ENCODE results near the gene DHX57. TPM values are rescaled to one million over a fixed set of nuclear protein-coding genes. Genes with fewer than 3 reads are reported as not detected.
"Not testable (repeated sequence)": the region's sequence is repeated elsewhere in the genome, so short reads cannot be mapped to it uniquely, and the experiment has no call there.

DHX57 gene
- total and polyA plus RNA-seq, 5 experiments from 2014 or later = 4.9 to 20.8 (median 5.5) TPM

DNA sequence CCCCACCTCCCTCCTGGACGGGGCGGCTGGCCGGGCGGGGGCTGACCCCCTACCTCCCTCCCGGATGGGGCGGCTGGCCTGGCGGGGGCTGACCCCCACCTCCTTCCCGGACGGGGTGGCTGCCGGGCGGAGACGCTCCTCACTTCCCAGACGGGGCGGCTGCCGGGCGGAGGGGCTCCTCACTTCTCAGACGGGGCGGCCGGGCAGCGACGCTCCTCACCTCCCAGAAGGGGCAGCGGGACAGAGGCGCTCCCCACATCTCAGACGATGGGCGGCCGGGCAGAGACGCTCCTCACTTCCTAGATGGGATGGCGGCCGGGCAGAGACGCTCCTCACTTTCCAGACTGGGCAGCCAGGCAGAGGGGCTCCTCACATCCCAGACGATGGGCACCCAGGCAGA lies 119.8 kb downstream of the DHX57 start:
- H3K27me3 Mint-ChIP-seq, H3K27ac Mint-ChIP-seq, DNase-seq, H3K9me3 Mint-ChIP-seq, POLR2A ChIA-PET, H3K36me3 Mint-ChIP-seq, ATAC-seq, H3K4me3 Mint-ChIP-seq: not testable (repeated sequence)
- H3K4me1 Mint-ChIP-seq = peaks cover 10 to 22% (median 16%) of the 10 kb centered on the region in 4 donors

- DNase-seq = no peak
- Mint-ChIP-seq H3K27ac (peak overlapping the region in 9 of 10 donors; percentile 65 to 89 (median 86)), H3K36me3 (peaks cover 6 to 14% (median 14%) of the 10 kb centered on the region in 3 donors), H3K27me3 (peaks cover 0 to 9% (median 0%) of the 10 kb centered on the region in 5 donors), H3K4me3 (peak overlapping the region; percentile 56 to 84 (median 77)), H3K4me1 (peaks cover 14 to 29% (median 22%) of the 10 kb centered on the region in 4 donors), H3K9me3 (no peaks in the 10 kb centered on the region)
- no peak for ATAC-seq
- POLR2A ChIA-PET = interaction anchor here (1.1 to 1.6 kb wide), 2 partner anchors 24 to 152 kb away, joined by 3 to 4 read pairs; partner anchors contain the start of genes GEMIN6 and HNRNPLL
These were observed 121.2 kb downstream of the DHX57 start for GRCh38 chr2:38754506-38754905.

- Mint-ChIP-seq H3K27me3 (peaks cover 0 to 9% (median 0%) of the 10 kb centered on the region in 5 donors), H3K4me3 (peak overlapping the region; percentile 37 to 80 (median 74)), H3K9me3 (no peaks in the 10 kb centered on the region), H3K4me1 (peaks cover 15 to 33% (median 26%) of the 10 kb centered on the region in 4 donors), H3K27ac (peak overlapping the region in 9 of 10 donors; percentile 34 to 92 (median 85)), H3K36me3 (peaks cover 7 to 17% (median 16%) of the 10 kb centered on the region in 3 donors)
- POLR2A ChIA-PET = interaction anchor here (0.6 to 1.6 kb wide), 3 partner anchors 24 to 151 kb away, joined by 3 to 4 read pairs (median 4); partner anchors contain the start of genes GEMIN6 and HNRNPLL
- no peak for ATAC-seq
- no peak for DNase-seq
These were observed 121.7 kb downstream of the DHX57 start for GRCh38 chr2:38754049-38754448.

- peaks cover 0 to 9% (median 0%) of the 10 kb centered on the region in 5 donors for H3K27me3 Mint-ChIP-seq
- peak overlapping the region; percentile 97 to 100 (median 99) for H3K4me3 Mint-ChIP-seq
- H3K9me3 Mint-ChIP-seq = no peaks in the 10 kb centered on the region
- POLR2A ChIA-PET = interaction anchor here (0.6 to 3.2 kb wide), 42 partner anchors 8 to 1785 kb away, joined by 3 to 49 read pairs (median 5); partner anchors contain the start of genes ATL2, DHX57, GALM and GEMIN6
- peak overlapping the region; percentile 96 to 100 (median 100) for H3K27ac Mint-ChIP-seq
- peak in 2 of 10 donors; percentile 30 to 55 for DNase-seq
- H3K4me1 Mint-ChIP-seq = peaks cover 28 to 55% (median 48%) of the 10 kb centered on the region in 4 donors
- peak; percentile 26 to 44 for ATAC-seq
- H3K36me3 Mint-ChIP-seq = peaks cover 25 to 40% (median 26%) of the 10 kb centered on the region in 3 donors
These were observed 123.9 kb downstream of the DHX57 start for GRCh38 chr2:38751596-38752410.

DNA sequence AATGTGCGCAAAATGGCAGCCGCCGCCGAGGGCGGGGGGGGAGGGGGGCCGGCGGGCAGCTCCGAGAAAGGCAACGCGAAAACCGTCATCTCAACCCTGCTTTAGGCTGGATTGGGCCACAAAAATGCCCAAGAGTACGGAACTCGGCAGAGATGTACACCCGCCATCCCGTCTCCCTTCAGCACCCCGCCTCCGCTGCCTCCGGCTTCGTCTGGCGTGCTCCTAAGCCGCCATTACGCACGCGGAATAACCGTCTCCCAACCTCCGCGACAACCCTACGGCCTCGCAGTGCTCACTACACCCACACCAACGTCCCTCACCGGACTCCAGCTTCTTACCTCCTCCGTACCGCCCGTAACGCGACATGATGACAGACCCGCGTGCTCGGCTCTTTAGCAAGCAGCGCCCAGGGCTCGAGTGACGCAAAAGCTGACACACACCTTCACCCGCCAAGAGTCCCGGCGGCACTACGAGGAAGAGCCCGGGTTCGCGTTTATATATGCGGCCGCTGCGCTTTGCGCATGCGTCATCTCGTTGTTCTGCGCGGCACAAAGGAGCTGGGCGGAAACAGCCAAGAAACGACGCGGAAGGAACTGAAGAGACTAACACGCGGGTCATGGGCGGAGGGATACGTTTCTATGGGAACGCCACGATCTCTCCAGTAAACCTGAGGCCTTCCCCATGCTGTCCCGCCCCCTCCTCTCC lies 124.7 kb downstream of the DHX57 start, which contains the start of gene SRSF7:
SRSF7 (minus strand) TSS at position 471 of the 705 bp plus-strand sequence; CDS start at position 366, 105 bp downstream.
- peak; percentile 94 to 99 (median 98) for DNase-seq
- Mint-ChIP-seq H3K4me1 (peaks cover 33 to 63% (median 56%) of the 10 kb centered on the region in 4 donors), H3K9me3 (no peaks in the 10 kb centered on the region), H3K36me3 (peaks cover 31 to 48% (median 32%) of the 10 kb centered on the region in 3 donors), H3K27me3 (peaks cover 0 to 9% (median 0%) of the 10 kb centered on the region in 5 donors), H3K27ac (peak within 1 kb of the TSS; percentile 96 to 100 (median 100)), H3K4me3 (peak within 1 kb of the TSS; percentile 97 to 100 (median 99))
- peak; percentile 71 to 75 for ATAC-seq
- POLR2A ChIA-PET = interaction anchor here (0.6 to 3.2 kb wide), 44 partner anchors 8 to 1785 kb away, joined by 3 to 49 read pairs (median 5); partner anchors contain the start of genes ATL2, DHX57, GALM and GEMIN6

DNA sequence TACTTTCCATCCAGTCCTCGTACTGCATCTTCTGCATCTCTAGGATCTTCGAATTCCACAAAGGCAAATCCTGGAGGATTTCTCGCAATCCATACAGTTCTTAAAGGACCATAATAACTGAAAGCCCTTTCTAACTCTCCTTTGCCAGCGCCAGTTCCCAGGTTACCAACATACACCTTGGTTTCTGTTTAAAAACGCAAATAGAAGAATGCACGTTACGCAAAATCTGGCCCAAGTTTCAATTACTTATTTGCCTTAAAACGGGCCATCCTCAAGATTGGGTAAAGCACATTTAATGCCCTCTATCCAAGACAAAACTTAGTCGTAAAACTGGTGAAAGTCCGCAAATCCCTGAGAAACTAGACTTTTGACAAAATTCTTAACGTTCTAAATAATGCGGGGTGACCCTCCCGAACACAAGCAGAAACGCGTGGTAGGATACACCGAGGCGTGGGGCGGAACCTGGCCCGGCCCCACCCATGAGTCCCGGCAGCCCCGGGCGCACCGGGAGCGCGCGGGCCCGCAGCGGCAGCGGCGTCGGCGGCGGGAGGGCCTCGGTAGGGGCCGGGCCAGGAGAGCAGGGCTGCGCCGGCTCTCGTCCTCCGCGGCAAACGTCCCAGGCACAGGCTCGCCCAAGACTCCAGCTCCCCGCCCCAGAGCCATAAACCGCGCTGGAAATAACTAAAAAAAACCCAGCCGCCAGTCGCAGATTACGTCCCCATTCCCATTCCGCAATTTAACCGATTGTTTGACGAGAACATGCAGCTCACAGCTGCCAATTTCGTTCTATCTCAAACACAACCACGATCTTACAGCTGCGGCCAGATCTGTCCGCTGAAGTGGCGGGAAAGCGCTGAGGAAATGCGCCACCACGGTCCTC lies 125.5 kb downstream of the DHX57 start:
- Mint-ChIP-seq H3K36me3 (peaks cover 31 to 55% (median 37%) of the 10 kb centered on the region in 3 donors), H3K27me3 (peaks cover 0 to 9% (median 0%) of the 10 kb centered on the region in 5 donors), H3K27ac (peak overlapping the region; percentile 96 to 100 (median 100)), H3K4me1 (peaks cover 33 to 71% (median 63%) of the 10 kb centered on the region in 4 donors), H3K4me3 (peak overlapping the region; percentile 97 to 100 (median 99)), H3K9me3 (no peaks in the 10 kb centered on the region)
- ATAC-seq = peak; percentile 24 to 33
- POLR2A ChIA-PET = interaction anchor here (0.7 to 3.2 kb wide), 32 partner anchors 9 to 1784 kb away, joined by 3 to 49 read pairs (median 8); partner anchors contain the start of genes ATL2, DHX57, GALM and GEMIN6
- peak in 6 of 10 donors; percentile 23 to 69 (median 54) for DNase-seq

- Mint-ChIP-seq H3K4me3 (peak overlapping the region; percentile 86 to 100 (median 98)), H3K27ac (peak overlapping the region; percentile 80 to 100 (median 98)), H3K27me3 (peaks cover 0 to 9% (median 0%) of the 10 kb centered on the region in 5 donors), H3K9me3 (no peaks in the 10 kb centered on the region), H3K36me3 (peaks cover 31 to 66% (median 43%) of the 10 kb centered on the region in 3 donors), H3K4me1 (peaks cover 37 to 81% (median 72%) of the 10 kb centered on the region in 4 donors)
- ATAC-seq (no peak), DNase-seq (no peak)
- POLR2A ChIA-PET = interaction anchor here (0.6 to 3.2 kb wide), 3 partner anchors 16 to 30 kb away, joined by 3 to 25 read pairs (median 3); no protein-coding TSS in a partner anchor
These were observed 126.6 kb downstream of the DHX57 start for GRCh38 chr2:38748943-38749804.

- peaks cover 37 to 81% (median 75%) of the 10 kb centered on the region in 4 donors for H3K4me1 Mint-ChIP-seq
- ATAC-seq = no peak
- H3K27me3 Mint-ChIP-seq = peaks cover 0 to 9% (median 0%) of the 10 kb centered on the region in 5 donors
- H3K4me3 Mint-ChIP-seq = peak overlapping the region; percentile 50 to 100 (median 76)
- H3K36me3 Mint-ChIP-seq = peaks cover 31 to 74% (median 47%) of the 10 kb centered on the region in 3 donors
- H3K27ac Mint-ChIP-seq = peak overlapping the region in 9 of 10 donors; percentile 27 to 100 (median 77)
- POLR2A ChIA-PET = interaction anchor here (0.6 to 1.0 kb wide), 2 partner anchors 21 to 30 kb away, joined by 4 read pairs; partner anchors contain the start of gene GEMIN6
- no peak for DNase-seq
- H3K9me3 Mint-ChIP-seq = no peaks in the 10 kb centered on the region
These were observed 127.3 kb downstream of the DHX57 start for GRCh38 chr2:38748391-38748790.

DNA sequence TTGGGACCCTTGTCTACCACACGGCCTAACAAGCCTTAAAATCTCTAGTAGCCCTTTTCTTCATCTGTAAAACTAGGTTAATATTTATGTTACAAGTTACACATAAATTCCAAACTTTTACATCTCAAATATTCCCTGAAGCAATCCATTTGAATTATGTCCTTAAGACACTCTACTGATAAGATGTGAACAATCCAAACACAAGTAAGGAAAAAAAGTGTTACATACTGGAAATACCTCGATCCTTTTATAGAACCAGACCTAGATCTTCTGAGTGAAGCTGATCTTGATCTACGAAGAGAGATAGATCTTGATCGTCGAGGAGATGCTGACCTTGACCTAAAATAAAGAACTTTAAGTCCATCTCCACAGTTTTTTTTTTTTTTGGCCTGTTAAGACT lies 127.9 kb downstream of the DHX57 start:
- POLR2A ChIA-PET = interaction anchor here (1.0 kb wide), 1 partner anchor 22 kb away, joined by 4 read pairs; no protein-coding TSS in a partner anchor
- Mint-ChIP-seq H3K9me3 (no peaks in the 10 kb centered on the region), H3K27ac (peak overlapping the region; percentile 35 to 100 (median 76)), H3K27me3 (peaks cover 0 to 9% (median 0%) of the 10 kb centered on the region in 5 donors), H3K36me3 (peaks cover 31 to 77% (median 47%) of the 10 kb centered on the region in 3 donors), H3K4me3 (peak overlapping the region; percentile 50 to 100 (median 76)), H3K4me1 (peaks cover 37 to 81% (median 75%) of the 10 kb centered on the region in 4 donors)
- ATAC-seq = no peak
- DNase-seq = no peak

Measured in naive thymus-derived CD8-positive, alpha-beta T cell (primary cell).